GM18517 (cell line): ENCODE data around the gene GIGYF2.
"Not testable (repeated sequence)": the region's sequence is repeated elsewhere in the genome, so short reads cannot be mapped to it uniquely, and the experiment has no call there.

Experiments
- ATAC-seq: cut with Tn5 transposase; IDR thresholded peaks from one replicate; pipeline ENCODE4 v1.9.1; 2021; ENCODE audit warnings: mild to moderate bottlenecking, moderate library complexity; ENCODE audit not compliant: unreplicated experiment

Gene GIGYF2

DNA sequence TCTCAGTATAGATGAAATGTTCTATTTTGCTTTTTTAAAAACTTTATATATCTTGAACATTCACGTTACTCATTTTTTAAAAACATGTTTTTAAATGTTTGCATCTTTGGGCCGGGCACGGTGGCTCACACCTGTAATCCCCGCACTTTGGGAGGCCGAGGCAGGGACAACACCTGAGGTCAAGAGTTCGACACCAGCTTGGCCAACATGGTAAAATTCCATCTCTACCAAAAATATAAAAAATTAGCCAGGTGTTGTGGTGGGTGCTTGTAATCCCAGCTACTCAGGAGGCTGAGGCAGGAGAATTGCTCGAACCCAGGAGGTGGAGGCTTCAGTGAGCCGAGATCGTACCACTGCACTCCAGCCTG is 210.6 kb downstream of the GIGYF2 start:
- not testable (repeated sequence) for ATAC-seq

- ATAC-seq, result no peak
Measured at GRCh38 chr2:232908695-232909094, 211.6 kb downstream of the GIGYF2 start.
